ENCODE data around the gene IRF1. TPM values are rescaled to one million over a fixed set of nuclear protein-coding genes. Genes with fewer than 3 reads are reported as not detected.

IRF1 gene
- total RNA-seq, 1 donor from 2014 or later = 19.9 TPM

DNA sequence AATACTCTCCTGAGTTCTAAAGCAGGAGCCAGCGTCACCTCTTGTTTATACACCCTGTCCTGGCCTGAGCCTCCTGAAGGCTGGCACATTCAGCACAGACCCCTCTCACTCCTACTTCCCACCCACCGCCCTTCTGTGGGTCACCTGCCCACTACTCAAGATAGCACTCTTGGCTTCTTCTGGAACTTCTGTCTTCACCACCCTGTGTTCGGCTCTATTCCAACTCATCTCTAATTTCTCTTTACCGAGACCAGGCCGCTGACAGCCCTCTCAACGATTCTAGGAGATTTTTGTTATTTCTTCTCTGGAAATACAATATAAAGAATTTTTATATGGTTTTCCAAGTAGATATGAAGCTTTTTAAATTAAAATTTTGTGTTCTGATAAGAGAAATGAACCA, 57.4 kb downstream of the IRF1 start:
- DNase-seq (ENCODE audit: low spot score) = no peak
- intact Hi-C loops (cut with DNase I) = no loop called here

DNA sequence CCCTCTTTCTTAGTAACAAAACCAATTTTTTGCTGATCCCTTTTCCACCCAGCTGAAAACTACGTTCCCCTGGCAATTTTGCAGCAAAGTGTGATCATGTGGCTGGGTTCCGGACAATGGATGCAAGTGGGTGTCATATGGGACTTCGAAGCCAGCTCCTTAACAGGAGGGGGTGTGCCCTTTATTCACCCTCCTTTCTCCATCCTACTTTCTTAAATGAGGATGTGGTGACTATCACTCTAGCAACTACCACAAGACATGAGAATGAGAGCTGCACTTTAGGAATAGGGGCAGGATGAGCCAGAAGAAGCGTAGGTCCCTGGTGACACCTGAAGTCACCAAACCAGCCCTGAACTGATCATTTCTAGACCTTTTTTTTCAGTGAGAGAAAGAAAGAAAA, 58.9 kb downstream of the IRF1 start:
- intact Hi-C loops (cut with DNase I) = no loop called here
- no peak for DNase-seq (ENCODE audit: low spot score)

Other genes starting within 250 kb of the IRF1 start
- gene PDLIM4, start 233.1 kb downstream of the IRF1 start, total RNA-seq = 8.8 TPM
- 2.2 TPM for gene SLC22A4, start 196.4 kb downstream of the IRF1 start, total RNA-seq
- 9.2 TPM for gene SLC22A5, start 121.1 kb downstream of the IRF1 start, total RNA-seq
- not detected for gene IL5, start 52.7 kb upstream of the IRF1 start, total RNA-seq
- gene RAD50, start 66.2 kb upstream of the IRF1 start, total RNA-seq = 27.7 TPM
- gene IL13, start 167.4 kb upstream of the IRF1 start, total RNA-seq = not detected
- gene IL4, start 183.2 kb upstream of the IRF1 start, total RNA-seq = not detected
- gene KIF3A, start 246.8 kb upstream of the IRF1 start, total RNA-seq = 10.9 TPM

Measured in cardiac septum (tissue), 1 donor.